Hepatocyte (in vitro differentiated cells): ENCODE data around the gene SKAP1.

ENCODE experiments used
- EZH2 ChIP-seq: fragments of 200-600 bp; sonication (generic); IDR thresholded peaks from 2 replicates; pipeline ENCODE4 v1.6.1; 2016; ENCODE audit warnings: antibody characterized with exemption, mild to moderate bottlenecking, borderline replicate concordance
- EZH2phosphoT487 ChIP-seq: fragments of 200-600 bp; sonication (generic); IDR thresholded peaks from one replicate; pipeline ENCODE4 v1.6.1; 2018; ENCODE audit warnings: antibody characterized with exemption, mild to moderate bottlenecking, low read depth, moderate library complexity; ENCODE audit not compliant: unreplicated experiment, severe bottlenecking
- TF ChIP-seq, protein P1 (sequence below): fragments of 200-600 bp; sonication (generic); IDR thresholded peaks from 2 replicates; pipeline ENCODE4 v1.5.1; 2016; ENCODE audit warnings: antibody characterized with exemption, mild to moderate bottlenecking; ENCODE audit not compliant: poor library complexity

DNA sequence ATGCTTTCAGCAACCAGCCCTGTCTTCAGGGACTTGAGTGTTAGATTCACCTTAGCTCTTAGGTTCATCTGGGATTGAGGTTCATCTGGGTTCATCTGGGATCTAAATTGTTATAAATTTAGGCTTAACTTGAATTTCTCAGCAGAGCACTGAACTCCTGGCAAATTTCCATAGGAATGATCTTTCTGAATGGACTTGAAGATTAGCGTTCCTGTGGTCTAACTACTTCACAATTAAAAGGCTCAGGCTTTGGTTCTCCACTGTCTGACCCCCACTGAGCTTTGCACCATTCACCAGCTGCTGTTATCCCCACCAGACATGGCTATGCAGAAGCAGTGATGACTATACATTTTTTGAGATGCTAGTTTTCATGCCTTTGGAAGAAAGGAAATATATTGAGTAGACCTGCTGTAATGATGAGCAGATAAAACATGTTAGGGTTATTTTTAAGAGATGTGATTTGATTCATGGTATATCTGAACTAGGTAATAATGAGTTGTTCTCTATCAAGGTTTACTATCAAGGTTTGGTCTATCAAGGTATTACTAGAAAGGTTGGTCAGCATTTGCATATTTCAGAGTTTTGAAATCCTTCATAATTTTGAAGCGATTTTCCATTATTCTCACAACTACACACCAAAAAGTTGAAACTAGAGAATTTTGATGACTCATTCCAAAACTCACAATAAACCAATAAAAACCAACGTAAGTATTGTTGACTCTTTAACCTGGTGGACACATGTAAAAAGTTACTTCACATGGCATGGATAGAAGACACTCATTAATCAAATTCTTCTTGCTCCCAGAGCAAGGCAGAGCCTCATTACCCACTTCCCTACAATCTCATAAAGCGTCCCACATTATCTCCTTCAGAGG lies 250.7 kb downstream of the SKAP1 start:
- TF ChIP-seq, protein P1, sequence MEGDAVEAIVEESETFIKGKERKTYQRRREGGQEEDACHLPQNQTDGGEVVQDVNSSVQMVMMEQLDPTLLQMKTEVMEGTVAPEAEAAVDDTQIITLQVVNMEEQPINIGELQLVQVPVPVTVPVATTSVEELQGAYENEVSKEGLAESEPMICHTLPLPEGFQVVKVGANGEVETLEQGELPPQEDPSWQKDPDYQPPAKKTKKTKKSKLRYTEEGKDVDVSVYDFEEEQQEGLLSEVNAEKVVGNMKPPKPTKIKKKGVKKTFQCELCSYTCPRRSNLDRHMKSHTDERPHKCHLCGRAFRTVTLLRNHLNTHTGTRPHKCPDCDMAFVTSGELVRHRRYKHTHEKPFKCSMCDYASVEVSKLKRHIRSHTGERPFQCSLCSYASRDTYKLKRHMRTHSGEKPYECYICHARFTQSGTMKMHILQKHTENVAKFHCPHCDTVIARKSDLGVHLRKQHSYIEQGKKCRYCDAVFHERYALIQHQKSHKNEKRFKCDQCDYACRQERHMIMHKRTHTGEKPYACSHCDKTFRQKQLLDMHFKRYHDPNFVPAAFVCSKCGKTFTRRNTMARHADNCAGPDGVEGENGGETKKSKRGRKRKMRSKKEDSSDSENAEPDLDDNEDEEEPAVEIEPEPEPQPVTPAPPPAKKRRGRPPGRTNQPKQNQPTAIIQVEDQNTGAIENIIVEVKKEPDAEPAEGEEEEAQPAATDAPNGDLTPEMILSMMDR = no peak
- TF ChIP-seq EZH2 (no peak), EZH2phosphoT487 (no peak)
